Suprapubic skin (tissue), 4 donors: ENCODE measurements around the gene TFAP2D. TPM values are rescaled to one million over a fixed set of nuclear protein-coding genes. Genes with fewer than 3 reads are reported as not detected.

Experiments used
- DNase-seq, 2 donors: peaks; one replicate each; pipeline ENCODE4 v3.0.0-alpha.2; 2019; ENCODE audit warnings: low spot score in 2 of 2
- H3K27ac ChIP-seq: fragments of 200-600 bp; sonication (generic); one replicate; pipeline ENCODE4 v1.5.1; 2019
- H3K27me3 ChIP-seq: fragments of 200-600 bp; sonication (generic); one replicate; pipeline ENCODE4 v1.5.1; 2019
- H3K36me3 ChIP-seq: fragments of 200-600 bp; sonication (generic); one replicate; pipeline ENCODE4 v1.5.1; 2019
- H3K4me1 ChIP-seq: fragments of 200-600 bp; sonication (generic); one replicate; pipeline ENCODE4 v1.5.1; 2019
- H3K4me3 ChIP-seq: fragments of 200-600 bp; sonication (generic); one replicate; pipeline ENCODE4 v1.5.1; 2019; ENCODE audit warnings: mild to moderate bottlenecking
- H3K9me3 ChIP-seq: fragments of 200-600 bp; sonication (generic); one replicate; pipeline ENCODE4 v1.5.1; 2019
- EP300 ChIP-seq: sonication (generic); formaldehyde crosslinking; IDR thresholded peaks from one replicate; pipeline ENCODE4 v1.6.1; 2017; ENCODE audit warnings: antibody characterized with exemption
- POLR2A ChIP-seq, 2 donors: fragments of 450-650 bp; IDR thresholded peaks; one replicate each; pipeline ENCODE4 v1.6.1; 2017; ENCODE audit warnings: antibody characterized with exemption in 2 of 2, mild to moderate bottlenecking in 2 of 2, moderate library complexity in 2 of 2
- POLR2AphosphoS5 ChIP-seq, 3 donors: sonication (generic); formaldehyde crosslinking; IDR thresholded peaks; one replicate each; pipeline ENCODE4 v1.6.1; 2017; ENCODE audit warnings: antibody characterized with exemption in 3 of 3
- WGBS: methylation state at CpG from one replicate; pipeline ENCODE4 v1.1.5; 2018; 5-methylcytosine and 5-hydroxymethylcytosine counted together
- total RNA-seq, 4 donors: library from RNA; depleted of rRNA; stranded (reverse); fragments of >200 nt; gene quantifications; one replicate each; pipeline ENCODE4 v1.1.0, GENCODE V29; 2016
- TF ChIP-seq, protein P1 (sequence below), 2 donors: fragments of 200-600 bp in 1 of 2; fragments of 450-650 bp in 1 of 2; sonication (generic) in 1 of 2; IDR thresholded peaks; one replicate each; pipeline ENCODE4 v1.5.1; 2016 to 2019; ENCODE audit warnings: antibody characterized with exemption in 2 of 2, mild to moderate bottlenecking in 1 of 2, moderate library complexity in 1 of 2

Gene TFAP2D
- total RNA-seq, 4 donors from 2014 or later: not detected

DNA sequence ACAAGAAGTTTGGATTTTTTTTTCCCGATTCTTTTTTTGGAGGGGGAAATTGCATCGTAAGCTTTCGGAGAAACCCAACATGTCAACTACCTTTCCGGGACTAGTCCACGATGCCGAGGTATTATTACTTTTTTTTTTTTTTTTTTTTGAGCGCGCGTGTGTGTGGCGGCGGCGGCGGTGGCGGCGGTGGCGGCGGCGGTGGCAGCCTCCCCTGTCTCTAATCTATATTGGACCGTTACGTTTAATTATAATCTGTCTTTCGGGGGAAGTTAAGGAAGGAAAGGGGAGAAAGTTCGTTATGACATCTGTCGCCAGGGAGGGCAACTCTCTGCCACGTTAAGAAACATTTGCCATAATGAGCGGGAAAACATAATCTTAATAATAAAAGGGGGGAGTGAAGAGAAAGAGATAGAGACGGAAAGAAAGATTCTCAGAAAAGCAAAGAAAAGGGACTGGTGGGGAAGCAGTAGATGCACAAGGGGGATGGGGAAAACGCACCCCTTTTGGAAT is 706 bp downstream of the TFAP2D start:
- no peaks in the 10 kb centered on the region for H3K36me3 ChIP-seq
- 6% methylated on average over 27 of the region's 27 CpGs for WGBS
- H3K27me3 ChIP-seq: peaks cover 79% of the 10 kb centered on the region
- H3K4me1 ChIP-seq: no peaks in the 10 kb centered on the region
- DNase-seq: no peak
- TF ChIP-seq, protein P1, sequence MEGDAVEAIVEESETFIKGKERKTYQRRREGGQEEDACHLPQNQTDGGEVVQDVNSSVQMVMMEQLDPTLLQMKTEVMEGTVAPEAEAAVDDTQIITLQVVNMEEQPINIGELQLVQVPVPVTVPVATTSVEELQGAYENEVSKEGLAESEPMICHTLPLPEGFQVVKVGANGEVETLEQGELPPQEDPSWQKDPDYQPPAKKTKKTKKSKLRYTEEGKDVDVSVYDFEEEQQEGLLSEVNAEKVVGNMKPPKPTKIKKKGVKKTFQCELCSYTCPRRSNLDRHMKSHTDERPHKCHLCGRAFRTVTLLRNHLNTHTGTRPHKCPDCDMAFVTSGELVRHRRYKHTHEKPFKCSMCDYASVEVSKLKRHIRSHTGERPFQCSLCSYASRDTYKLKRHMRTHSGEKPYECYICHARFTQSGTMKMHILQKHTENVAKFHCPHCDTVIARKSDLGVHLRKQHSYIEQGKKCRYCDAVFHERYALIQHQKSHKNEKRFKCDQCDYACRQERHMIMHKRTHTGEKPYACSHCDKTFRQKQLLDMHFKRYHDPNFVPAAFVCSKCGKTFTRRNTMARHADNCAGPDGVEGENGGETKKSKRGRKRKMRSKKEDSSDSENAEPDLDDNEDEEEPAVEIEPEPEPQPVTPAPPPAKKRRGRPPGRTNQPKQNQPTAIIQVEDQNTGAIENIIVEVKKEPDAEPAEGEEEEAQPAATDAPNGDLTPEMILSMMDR (IDR thresholded peaks at IDR 0.05): no peak
- TF ChIP-seq EP300 (no peak), POLR2AphosphoS5 (IDR thresholded peaks at IDR 0.05) (no peak), POLR2A (IDR thresholded peaks at IDR 0.05) (no peak)
- no peak overlapping the region for H3K27ac ChIP-seq
- no peaks in the 10 kb centered on the region for H3K9me3 ChIP-seq
- no peak overlapping the region for H3K4me3 ChIP-seq

DNA sequence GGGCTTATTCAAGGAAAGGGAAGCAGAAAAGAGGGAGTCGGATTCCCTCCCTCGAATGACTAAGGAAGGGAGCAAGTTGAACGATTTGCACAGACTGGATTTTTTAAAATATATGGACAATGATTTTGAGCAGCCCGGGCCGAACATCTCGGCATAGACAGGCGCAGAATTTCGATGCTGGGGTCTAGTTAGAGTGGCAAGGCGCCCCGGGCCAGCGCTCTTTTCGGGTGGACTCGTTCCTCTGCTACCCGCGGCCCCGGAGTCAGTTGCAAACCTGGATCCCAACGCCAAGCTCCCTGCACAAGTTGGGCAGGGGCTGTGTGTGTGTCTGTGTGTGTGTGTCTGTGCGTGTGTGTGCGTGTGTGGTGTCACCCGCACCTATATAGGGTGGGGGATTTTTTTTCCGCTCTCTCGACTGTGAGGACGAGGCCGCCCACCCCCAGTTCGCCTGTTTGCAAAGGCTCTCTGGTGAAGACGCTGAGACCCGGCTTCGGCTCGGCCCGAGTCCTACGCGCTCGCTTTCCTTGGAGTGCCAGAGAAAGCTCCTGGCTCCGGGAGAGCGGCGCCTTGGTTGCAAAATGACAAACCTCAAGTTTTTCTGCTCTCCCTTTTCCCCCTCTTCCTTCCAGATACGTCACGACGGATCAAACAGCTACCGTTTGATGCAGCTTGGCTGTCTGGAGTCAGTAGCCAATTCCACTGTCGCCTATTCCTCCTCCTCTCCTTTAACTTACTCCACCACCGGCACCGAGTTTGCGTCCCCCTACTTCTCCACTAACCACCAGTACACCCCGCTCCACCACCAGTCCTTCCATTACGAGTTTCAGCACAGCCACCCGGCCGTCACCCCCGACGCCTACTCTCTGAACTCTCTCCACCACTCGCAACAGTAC is 1.4 kb downstream of the TFAP2D start:
- no peaks in the 10 kb centered on the region for H3K4me1 ChIP-seq
- TF ChIP-seq EP300 (no peak), POLR2A (IDR thresholded peaks at IDR 0.05) (no peak), POLR2AphosphoS5 (IDR thresholded peaks at IDR 0.05) (no peak)
- TF ChIP-seq, protein P1 (IDR thresholded peaks at IDR 0.05): no peak

DNA sequence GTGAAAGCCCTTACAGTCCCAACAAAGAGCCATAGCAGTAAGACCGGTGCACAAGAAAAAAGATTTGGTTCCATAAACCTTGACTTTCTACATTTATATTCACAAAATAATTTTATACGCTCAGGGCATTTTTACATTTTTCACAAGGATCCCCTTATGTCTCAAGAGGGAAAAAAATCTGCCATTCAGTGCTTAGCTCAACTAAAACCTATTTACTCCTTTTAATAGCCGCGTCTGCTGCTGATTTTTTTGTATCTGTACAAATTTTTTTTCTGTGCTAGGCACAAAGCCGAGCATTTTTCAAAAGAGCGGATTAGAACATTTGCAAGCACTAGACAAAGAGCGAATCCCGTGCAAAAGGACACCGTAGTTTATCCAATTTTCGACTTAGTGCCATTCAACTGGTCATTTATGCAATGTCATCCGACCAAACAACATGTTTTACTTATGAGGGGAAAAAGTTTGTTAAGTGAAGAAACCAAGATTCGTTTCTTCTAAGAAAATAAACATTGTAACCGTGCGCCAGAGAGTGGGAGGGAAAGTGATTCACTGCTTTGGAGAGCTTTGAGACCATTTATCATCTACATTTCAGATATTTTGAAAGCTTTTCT is 3.7 kb downstream of the TFAP2D start:
- Histone ChIP-seq H3K27me3 (peaks cover 78% of the 10 kb centered on the region), H3K4me3 (no peak overlapping the region), H3K4me1 (no peaks in the 10 kb centered on the region), H3K9me3 (no peaks in the 10 kb centered on the region), H3K27ac (no peak overlapping the region), H3K36me3 (no peaks in the 10 kb centered on the region)
- WGBS: 5% methylated on average over 14 of the region's 14 CpGs
- TF ChIP-seq POLR2A (IDR thresholded peaks at IDR 0.05) (no peak), POLR2AphosphoS5 (IDR thresholded peaks at IDR 0.05) (no peak), EP300 (no peak)
- TF ChIP-seq, protein P1 (IDR thresholded peaks at IDR 0.05): no peak
- DNase-seq: no peak

More for the DNA sequence above, 1.4 kb downstream of the TFAP2D start:
- DNase-seq: no peak
- Histone ChIP-seq H3K27me3 (peaks cover 78% of the 10 kb centered on the region), H3K36me3 (no peaks in the 10 kb centered on the region), H3K4me3 (no peak overlapping the region), H3K9me3 (no peaks in the 10 kb centered on the region), H3K27ac (no peak overlapping the region)
- WGBS: 3% methylated on average over 38 of the region's 51 CpGs

DNA sequence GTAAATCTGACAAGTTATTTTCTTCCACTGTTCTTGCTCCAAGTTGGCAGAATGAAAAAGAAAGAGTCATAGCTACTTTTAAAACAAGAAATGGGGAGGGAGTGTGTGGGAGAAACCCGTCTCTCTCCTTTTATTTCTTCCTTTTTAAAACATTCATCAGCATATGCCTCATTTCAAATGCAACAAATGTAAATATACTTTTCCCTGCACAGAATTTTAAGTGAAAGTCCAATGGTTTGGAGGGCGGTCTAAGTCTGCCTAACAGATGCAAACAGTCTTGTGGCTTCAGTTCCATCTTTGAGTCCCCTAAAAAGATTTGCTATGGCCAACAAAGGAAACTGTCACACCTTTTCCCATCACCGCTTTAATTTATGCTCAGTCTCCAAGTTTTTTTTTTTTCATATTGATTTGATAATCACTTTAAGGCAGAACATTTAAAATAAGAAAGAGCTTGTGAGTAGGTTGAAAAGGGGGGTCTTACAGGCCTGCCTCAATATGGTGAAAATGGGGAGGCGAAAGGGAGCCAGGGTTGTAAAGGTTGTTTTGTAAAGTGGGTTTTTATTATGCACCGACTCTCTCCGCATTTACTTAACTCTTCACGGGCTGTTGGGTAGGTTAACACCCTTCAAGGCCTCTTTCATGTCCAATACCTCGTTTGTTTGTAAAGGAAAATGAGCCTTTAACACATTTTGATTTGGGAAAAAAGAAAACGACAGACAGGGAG is 4.6 kb downstream of the TFAP2D start:
- H3K27me3 ChIP-seq: peaks cover 78% of the 10 kb centered on the region

More for the DNA sequence above, 4.6 kb downstream of the TFAP2D start:
- H3K4me3 ChIP-seq: no peak overlapping the region
- TF ChIP-seq, protein P1 (IDR thresholded peaks at IDR 0.05): no peak
- no peak for TF ChIP-seq EP300
- no peak for TF ChIP-seq POLR2AphosphoS5 (IDR thresholded peaks at IDR 0.05)
- no peak for TF ChIP-seq POLR2A (IDR thresholded peaks at IDR 0.05)
- 5% methylated on average over 9 of the region's 9 CpGs for WGBS
- H3K4me1 ChIP-seq: no peaks in the 10 kb centered on the region
- no peaks in the 10 kb centered on the region for H3K9me3 ChIP-seq
- no peak for DNase-seq
- no peak overlapping the region for H3K27ac ChIP-seq
- no peaks in the 10 kb centered on the region for H3K36me3 ChIP-seq
